NCI-H2107 treated with DMSO at 0.1 percent for 48 hours (cell line): ENCODE results near the gene RIPPLY1.

Experiments used
- DNase-seq: peaks from one replicate; lab custom pipeline; 2025; ENCODE audit not compliant: unreplicated experiment; lab: John Stamatoyannopoulos, UW

RIPPLY1 gene, protein sequence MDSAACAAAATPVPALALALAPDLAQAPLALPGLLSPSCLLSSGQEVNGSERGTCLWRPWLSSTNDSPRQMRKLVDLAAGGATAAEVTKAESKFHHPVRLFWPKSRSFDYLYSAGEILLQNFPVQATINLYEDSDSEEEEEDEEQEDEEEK

DNA sequence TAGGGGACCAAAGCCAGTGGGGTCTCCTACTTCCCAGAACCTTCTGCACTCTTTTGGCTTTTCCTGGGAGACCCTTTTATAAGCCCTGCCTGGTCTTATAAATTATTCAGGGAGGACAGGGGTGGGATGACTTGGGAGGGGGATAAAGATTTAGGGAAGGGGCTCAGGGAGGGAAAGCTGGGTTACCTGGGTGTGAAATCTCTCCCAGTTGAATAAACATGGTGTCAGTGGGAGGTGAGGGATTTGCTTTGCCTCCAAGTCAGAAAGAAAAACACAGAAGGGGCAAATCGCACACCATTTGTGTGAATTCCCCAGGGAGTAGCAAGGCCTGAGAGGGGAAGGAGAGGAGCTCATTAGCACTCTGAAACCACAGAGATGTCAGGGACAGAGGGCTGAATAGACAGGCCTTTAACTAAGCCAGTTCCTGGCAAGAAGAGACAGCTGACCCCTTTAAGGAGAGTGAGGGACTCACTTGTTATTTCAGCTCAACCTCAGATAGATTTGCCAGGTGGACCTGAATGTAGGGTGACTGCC, at the start of gene RIPPLY1:
RIPPLY1 (minus strand) TSS at position 51 of the 534 bp plus-strand sequence. CDS start 54 bp downstream, outside the sequence.
- DNase-seq: peak; percentile 10

- DNase-seq: no peak
Measured at GRCh38 chrX:106952538-106952937, 49.4 kb upstream of the RIPPLY1 start.

DNA sequence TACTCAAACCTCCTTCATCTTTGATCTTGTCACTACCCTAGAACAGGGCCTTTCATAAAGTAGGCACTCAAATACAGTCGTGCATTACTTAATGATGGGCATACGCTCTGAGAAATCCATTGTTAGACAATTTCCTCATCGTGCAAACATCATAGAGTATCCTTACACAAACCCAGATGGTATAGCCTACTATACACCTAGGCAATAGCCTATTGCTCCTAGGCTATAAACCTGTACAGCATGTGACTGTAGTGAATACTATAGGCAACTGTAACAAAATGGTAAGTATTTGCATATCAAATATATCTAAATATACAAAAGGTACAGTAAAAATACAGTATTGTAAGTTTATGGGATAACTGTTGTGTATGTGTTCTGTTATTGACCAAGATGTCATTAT, 48.9 kb upstream of the RIPPLY1 start:
- no peak for DNase-seq

DNA sequence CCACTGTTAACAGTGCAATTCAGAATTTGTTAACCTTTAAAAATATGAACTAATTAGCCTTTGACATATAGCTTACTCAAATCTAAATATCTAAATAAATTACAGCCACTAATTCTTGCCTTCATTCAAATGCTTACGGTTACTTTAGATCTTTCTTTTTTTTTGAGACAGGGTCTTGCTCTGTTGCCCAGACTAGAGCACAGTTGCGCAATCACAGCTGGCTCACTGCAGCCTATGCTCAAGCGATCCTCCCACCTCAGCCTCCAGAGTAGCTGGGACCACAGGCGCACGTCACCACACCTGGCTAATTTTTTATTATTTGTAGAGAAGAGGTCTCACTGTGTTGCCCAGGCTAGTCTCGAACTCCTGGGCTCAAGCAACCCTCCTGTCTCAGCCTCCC, 48.1 kb upstream of the RIPPLY1 start:
- no peak for DNase-seq

- no peak for DNase-seq
Measured at GRCh38 chrX:106950381-106950780, 47.2 kb upstream of the RIPPLY1 start.

DNA sequence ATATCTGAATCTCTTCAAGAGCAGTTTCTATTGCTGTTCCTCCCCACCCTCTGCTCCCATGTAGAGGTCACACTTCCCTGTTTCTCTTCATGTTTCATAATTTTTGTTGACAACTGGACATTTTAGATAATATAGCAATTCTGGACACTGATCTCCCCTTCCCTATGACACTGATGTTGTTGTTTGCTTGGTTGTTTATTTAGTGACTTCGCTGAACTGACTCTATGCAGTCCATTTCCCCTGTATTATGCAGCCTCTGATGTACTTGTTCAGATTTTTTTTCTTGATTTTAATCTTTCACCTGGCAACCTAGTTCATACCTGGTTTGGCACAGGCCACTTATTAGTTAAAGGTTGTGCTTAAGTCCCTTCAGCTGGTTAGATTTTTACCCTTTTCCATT, 46.2 kb upstream of the RIPPLY1 start:
- DNase-seq: no peak

- DNase-seq: no peak
Measured at GRCh38 chrX:106948641-106949040, 45.5 kb upstream of the RIPPLY1 start.

DNA sequence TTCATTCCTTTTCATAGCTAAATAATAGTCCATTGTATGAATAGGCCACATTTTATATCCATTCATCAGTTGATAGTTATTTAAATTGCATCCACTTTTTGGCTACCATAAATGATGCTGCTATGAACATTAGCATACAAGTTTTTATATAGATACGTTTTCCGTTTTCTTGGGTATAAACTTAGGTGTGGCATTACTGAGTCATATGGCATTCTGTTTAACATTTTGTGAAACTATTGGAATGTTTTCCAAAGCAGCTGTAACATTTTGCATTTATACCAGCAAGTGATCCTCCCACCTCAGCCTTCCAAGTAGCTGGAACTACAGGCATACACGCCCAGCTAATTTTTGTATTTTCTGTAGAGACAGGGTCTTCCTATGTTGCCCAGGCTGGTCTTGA, 43.3 kb upstream of the RIPPLY1 start:
- no peak for DNase-seq

DNA sequence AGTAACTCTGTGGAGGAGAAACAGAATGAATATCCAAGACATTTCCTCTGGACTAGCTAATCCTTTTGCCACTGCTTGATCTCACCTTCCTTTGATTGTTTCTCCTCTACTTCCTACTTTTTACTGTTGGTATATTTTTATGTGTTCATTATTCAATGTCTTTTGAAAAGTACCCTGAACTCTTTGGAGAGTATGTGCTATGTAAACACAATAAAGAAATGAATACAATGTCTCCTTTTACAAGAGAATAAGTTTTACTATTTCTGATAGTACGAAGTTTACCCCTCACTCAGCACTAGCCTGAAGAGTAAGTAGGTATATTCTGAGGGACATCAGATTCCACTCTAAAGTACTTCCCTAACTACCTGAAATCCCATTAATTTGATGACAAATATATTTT, 36.9 kb upstream of the RIPPLY1 start:
- DNase-seq: no peak

DNA sequence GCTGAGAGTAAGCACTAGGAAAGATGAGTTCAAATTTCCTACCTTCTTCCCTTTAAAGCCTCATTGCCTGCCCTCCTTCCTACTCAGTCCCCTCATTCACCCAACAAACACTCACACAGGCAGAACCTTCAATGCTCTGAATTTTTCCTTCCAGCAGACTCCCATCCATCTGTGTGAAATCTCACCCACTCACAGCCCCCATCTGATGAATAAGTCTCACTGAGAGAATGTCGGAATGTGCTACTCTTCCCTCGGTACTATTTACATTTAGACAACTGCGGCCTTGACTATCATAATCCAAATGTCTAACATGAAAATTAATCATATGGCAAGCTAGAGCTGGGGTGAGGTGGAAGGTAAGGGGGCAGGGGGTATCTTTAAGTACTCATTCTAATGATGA, 36.4 kb upstream of the RIPPLY1 start:
- no peak for DNase-seq

GRCh38 chrX:106936246-106936645, 33.1 kb upstream of the RIPPLY1 start:
- DNase-seq: no peak

DNA sequence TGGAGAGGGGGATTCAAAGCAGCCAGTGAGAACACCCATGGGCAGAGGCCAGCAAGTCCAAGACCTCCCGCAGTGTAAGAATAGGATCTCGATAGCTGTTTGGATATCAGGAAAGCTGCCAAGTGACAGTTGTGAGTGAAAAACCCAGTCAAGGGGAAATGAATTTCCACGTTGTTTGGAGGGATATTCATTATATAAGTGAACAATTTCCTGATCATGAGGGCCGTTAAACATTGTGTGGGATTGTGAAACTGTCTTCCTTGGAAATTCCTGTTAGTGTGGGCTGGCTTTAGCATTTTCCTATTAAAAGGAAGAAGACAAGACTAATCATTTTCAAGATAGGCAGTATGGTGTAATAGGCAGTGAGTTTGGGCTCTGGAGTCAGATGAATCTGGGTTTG, 32.0 kb upstream of the RIPPLY1 start:
- no peak for DNase-seq

- no peak for DNase-seq
Measured at GRCh38 chrX:106933538-106933961, 30.4 kb upstream of the RIPPLY1 start.

DNA sequence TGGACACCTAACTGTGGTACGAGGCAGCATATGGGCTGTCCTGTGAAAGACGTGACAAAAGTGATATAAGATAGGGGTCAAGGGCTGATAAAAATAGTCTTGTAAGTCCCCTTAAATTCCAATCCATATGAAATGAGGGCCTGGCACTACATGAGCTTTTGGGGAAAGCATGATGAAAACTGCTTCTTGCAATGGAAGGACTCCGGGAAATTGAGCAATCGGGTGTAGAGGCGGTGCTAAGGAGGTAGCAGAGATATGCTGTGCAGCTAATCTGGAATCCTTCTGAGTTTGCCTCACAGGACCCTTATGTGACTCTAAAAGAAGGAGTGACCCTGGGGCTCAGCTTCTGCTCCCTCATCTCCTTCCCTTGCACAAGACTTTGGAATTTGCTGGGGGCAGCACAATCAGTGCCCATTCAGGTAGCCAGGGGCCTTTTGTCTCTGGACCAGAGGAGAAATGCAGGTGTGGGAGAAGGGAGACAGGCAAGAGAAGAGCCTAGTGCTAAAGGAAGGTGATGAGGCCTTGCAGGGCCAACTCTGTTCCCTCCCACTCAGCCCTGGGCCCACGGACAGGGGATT, 29.9 kb upstream of the RIPPLY1 start:
- DNase-seq: no peak

DNA sequence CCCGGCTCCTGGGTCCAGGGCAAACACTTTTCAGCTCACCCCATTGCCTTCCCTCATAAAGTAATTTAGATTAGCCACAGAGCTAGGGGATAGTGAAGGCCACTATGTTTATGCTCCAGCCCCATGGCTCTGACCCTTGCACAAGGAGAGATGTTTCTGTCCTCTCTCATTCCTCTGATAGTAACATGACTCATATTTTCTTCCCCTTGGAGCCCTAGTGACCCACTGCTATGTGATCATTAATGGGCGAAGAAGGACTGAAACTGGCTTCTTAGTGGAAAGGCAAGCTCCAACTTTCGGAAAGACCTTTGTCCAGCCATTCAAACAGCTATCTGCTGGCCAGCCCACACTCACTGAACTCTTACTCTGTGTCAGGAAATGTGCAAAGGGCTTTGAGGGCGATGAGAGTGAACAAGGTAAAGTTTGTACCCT, 29.4 kb upstream of the RIPPLY1 start:
- no peak for DNase-seq

- DNase-seq: no peak
Measured at GRCh38 chrX:106931831-106932491, 28.8 kb upstream of the RIPPLY1 start.

DNA sequence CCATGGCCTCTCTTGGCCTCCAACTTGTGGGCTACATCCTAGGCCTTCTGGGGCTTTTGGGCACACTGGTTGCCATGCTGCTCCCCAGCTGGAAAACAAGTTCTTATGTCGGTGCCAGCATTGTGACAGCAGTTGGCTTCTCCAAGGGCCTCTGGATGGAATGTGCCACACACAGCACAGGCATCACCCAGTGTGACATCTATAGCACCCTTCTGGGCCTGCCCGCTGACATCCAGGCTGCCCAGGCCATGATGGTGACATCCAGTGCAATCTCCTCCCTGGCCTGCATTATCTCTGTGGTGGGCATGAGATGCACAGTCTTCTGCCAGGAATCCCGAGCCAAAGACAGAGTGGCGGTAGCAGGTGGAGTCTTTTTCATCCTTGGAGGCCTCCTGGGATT, 25.1 kb upstream of the RIPPLY1 start:
- no peak for DNase-seq

- no peak for DNase-seq
Measured at GRCh38 chrX:106927700-106928099, 24.6 kb upstream of the RIPPLY1 start.

GRCh38 chrX:106927023-106927422, 23.9 kb upstream of the RIPPLY1 start:
- no peak for DNase-seq

GRCh38 chrX:106921637-106922036, 18.5 kb upstream of the RIPPLY1 start:
- no peak for DNase-seq

GRCh38 chrX:106919932-106920452, 16.9 kb upstream of the RIPPLY1 start, which contains the start of gene CLDN2:
Gene CLDN2, plus strand, starts transcription at chrX:106920402. Its CDS starts 7,827 bp downstream, at chrX:106928229.
- no peak for DNase-seq
